ENCODE data around the gene STK40. TPM values are rescaled to one million over a fixed set of nuclear protein-coding genes. Genes with fewer than 3 reads are reported as not detected.

STK40 gene
- total RNA-seq: 10 to 100 TPM; 19.1 to 84.5 (median 44.0) TPM

- peak in 1 of 4 experiments; percentile 10 for TF ChIP-seq CTCF (IDR thresholded peaks at IDR 0.05)
- TF ChIP-seq POLR2A (IDR thresholded peaks at IDR 0.05): peak; percentile 76 to 98
- no peaks in the 10 kb centered on the region for H3K36me3 ChIP-seq
- peak within 1 kb of the TSS; percentile 95 to 97 for H3K4me3 ChIP-seq
- H3K27me3 ChIP-seq: no peaks in the 10 kb centered on the region
- peak within 1 kb of the TSS; percentile 99 for H3K27ac ChIP-seq
- peaks cover 6 to 11% of the 10 kb centered on the region in 2 donors for H3K4me1 ChIP-seq
- intact Hi-C loops (cut with DNase I; ENCODE audit: low total_unique reads): no loop called here
- no peaks in the 10 kb centered on the region for H3K9me3 ChIP-seq
- peak; percentile 99 for DNase-seq
Measured at GRCh38 chr1:36385410-36386264, at the start of gene STK40. TSS of gene STK40 (minus strand) at chr1:36385924. CDS start at chr1:36361332, 24,592 bp downstream.

- H3K4me1 ChIP-seq: no peaks in the 10 kb centered on the region
- no peak for DNase-seq
- H3K27ac ChIP-seq: no peak overlapping the region
- TF ChIP-seq CTCF (IDR thresholded peaks at IDR 0.05): no peak
- no peaks in the 10 kb centered on the region for H3K27me3 ChIP-seq
- no peaks in the 10 kb centered on the region for H3K36me3 ChIP-seq
- H3K4me3 ChIP-seq: no peak overlapping the region
- intact Hi-C loops (cut with DNase I; ENCODE audit: low total_unique reads): no loop called here
- H3K9me3 ChIP-seq: no peaks in the 10 kb centered on the region
Measured at GRCh38 chr1:36433102-36433501, 47.4 kb upstream of the STK40 start.

- Histone ChIP-seq H3K27ac (no peak overlapping the region), H3K36me3 (no peaks in the 10 kb centered on the region), H3K27me3 (no peaks in the 10 kb centered on the region), H3K4me3 (no peak overlapping the region), H3K9me3 (no peaks in the 10 kb centered on the region), H3K4me1 (no peaks in the 10 kb centered on the region)
- no peak for DNase-seq
- TF ChIP-seq POLR2A (IDR thresholded peaks at IDR 0.05) (no peak), CTCF (IDR thresholded peaks at IDR 0.05) (no peak)
- intact Hi-C loops (cut with DNase I; ENCODE audit: low total_unique reads): no loop called here
Measured at GRCh38 chr1:36432616-36433015, 46.9 kb upstream of the STK40 start.

- Histone ChIP-seq H3K4me1 (no peaks in the 10 kb centered on the region), H3K9me3 (no peaks in the 10 kb centered on the region), H3K4me3 (no peak overlapping the region), H3K27me3 (no peaks in the 10 kb centered on the region), H3K27ac (no peak overlapping the region), H3K36me3 (no peaks in the 10 kb centered on the region)
- no peak for TF ChIP-seq CTCF (IDR thresholded peaks at IDR 0.05)
- no peak for TF ChIP-seq POLR2A (IDR thresholded peaks at IDR 0.05)
- intact Hi-C loops (cut with DNase I; ENCODE audit: low total_unique reads): loop anchor here (10.0 kb wide), 1 partner anchor 301 kb away; the partner anchor contains the start of gene COL8A2
- no peak for DNase-seq
Measured at GRCh38 chr1:36425791-36426190, 40.1 kb upstream of the STK40 start.

GRCh38 chr1:36421649-36422048 is 35.9 kb upstream of the STK40 start:
- no peaks in the 10 kb centered on the region for H3K36me3 ChIP-seq
- intact Hi-C loops (cut with DNase I; ENCODE audit: low total_unique reads): loop anchor here (5.0 to 10.0 kb wide), 2 partner anchors 79 to 297 kb away; partner anchors contain the start of gene COL8A2
- no peak for DNase-seq
- no peak overlapping the region for H3K4me3 ChIP-seq
- no peaks in the 10 kb centered on the region for H3K9me3 ChIP-seq
- no peaks in the 10 kb centered on the region for H3K4me1 ChIP-seq
- H3K27me3 ChIP-seq: no peaks in the 10 kb centered on the region
- no peak overlapping the region for H3K27ac ChIP-seq
- TF ChIP-seq CTCF (IDR thresholded peaks at IDR 0.05) (no peak), POLR2A (IDR thresholded peaks at IDR 0.05) (no peak)

All from uterus (tissue), 4 donors.